Fibroblast of lung (primary cell): ENCODE measurements around the gene DNAH3.

Source experiments
- CTCF ChIP-seq, 2 donors: IDR thresholded peaks in 1 of 2; conservative IDR thresholded peaks in 1 of 2; 1 replicate in 1 of 2; 2 replicates in 1 of 2; pipeline ENCODE4 v1.5.1; 2011 to 2012; ENCODE audit warnings: low read length in 2 of 2, control low read depth in 1 of 2, inconsistent platforms in 1 of 2, low read depth in 1 of 2, mild to moderate bottlenecking in 1 of 2
- EZH2 ChIP-seq: IDR thresholded peaks from 2 replicates; pipeline ENCODE4 v1.5.1; 2012; ENCODE audit warnings: low read length, control low read depth, mild to moderate bottlenecking; ENCODE audit errors: missing control alignments

- no peak for TF ChIP-seq EZH2
- no peak for TF ChIP-seq CTCF (conservative IDR thresholded peaks at IDR 0.05 in 1 of 2, IDR thresholded peaks at IDR 0.05 in 1 of 2; ENCODE audit: low read depth in 1 of 2, low read length in 2 of 2)
Observed at GRCh38 chr16:20911361-20911760, 239.3 kb downstream of the DNAH3 start.
